Vagina (tissue), 2 donors: ENCODE data around the gene ADARB2.

Source experiments
- POLR2A ChIP-seq, 2 donors: fragments of 450-650 bp; IDR thresholded peaks; one replicate each; pipeline ENCODE4 v1.6.1; 2017; ENCODE audit warnings: antibody characterized with exemption in 2 of 2, mild to moderate bottlenecking in 2 of 2, moderate library complexity in 2 of 2
- POLR2AphosphoS5 ChIP-seq, 2 donors: sonication (generic); formaldehyde crosslinking; IDR thresholded peaks; one replicate each; pipeline ENCODE4 v1.9.0; 2017; ENCODE audit warnings: antibody characterized with exemption in 2 of 2, mild to moderate bottlenecking in 2 of 2, low read depth in 1 of 2; ENCODE audit not compliant: insufficient read depth in 1 of 2
- TF ChIP-seq, protein P1 (sequence below), 3 experiments: fragments of 450-650 bp in 2 of 3; fragments of 200-600 bp in 1 of 3; sonication (generic) in 1 of 3; IDR thresholded peaks; one replicate each; pipeline ENCODE4 v1.5.1; 2017 to 2019; ENCODE audit warnings: antibody characterized with exemption in 3 of 3, mild to moderate bottlenecking in 2 of 3, moderate library complexity in 2 of 3

DNA sequence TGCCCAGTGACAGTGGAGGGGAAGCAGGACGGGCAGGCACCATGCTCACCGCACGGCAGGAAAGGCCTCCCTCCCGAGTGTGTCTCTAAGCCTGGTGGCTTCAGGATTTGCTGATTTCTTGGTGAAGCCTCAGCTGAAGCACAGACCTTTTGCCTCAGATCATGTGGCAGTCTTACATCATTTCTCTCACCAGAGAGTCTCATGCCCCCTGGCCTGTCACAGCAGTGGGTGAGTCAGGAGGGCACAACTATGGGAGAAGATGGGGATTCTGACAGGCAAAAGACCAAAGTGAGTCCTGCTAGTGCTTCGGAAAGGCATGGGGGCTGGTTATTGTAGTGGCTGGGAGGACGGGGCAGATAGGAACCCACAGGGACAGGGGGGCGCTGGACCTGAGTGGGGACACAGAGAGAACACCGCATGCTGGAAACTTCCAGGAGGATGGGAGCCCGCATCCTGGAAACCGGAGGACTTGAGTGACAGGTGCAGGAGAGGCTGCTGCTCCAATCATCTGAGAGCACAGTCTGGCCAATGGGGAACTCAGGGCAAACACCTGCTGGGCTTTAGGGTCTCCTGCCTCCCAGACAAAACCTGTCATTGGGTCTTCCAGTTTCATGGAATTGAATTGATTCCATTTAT lies 166.8 kb downstream of the ADARB2 start:
- TF ChIP-seq, protein P1, sequence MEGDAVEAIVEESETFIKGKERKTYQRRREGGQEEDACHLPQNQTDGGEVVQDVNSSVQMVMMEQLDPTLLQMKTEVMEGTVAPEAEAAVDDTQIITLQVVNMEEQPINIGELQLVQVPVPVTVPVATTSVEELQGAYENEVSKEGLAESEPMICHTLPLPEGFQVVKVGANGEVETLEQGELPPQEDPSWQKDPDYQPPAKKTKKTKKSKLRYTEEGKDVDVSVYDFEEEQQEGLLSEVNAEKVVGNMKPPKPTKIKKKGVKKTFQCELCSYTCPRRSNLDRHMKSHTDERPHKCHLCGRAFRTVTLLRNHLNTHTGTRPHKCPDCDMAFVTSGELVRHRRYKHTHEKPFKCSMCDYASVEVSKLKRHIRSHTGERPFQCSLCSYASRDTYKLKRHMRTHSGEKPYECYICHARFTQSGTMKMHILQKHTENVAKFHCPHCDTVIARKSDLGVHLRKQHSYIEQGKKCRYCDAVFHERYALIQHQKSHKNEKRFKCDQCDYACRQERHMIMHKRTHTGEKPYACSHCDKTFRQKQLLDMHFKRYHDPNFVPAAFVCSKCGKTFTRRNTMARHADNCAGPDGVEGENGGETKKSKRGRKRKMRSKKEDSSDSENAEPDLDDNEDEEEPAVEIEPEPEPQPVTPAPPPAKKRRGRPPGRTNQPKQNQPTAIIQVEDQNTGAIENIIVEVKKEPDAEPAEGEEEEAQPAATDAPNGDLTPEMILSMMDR (IDR thresholded peaks at IDR 0.05): no peak
- TF ChIP-seq POLR2A (IDR thresholded peaks at IDR 0.05): no peak
- TF ChIP-seq POLR2AphosphoS5 (IDR thresholded peaks at IDR 0.05; ENCODE audit: insufficient read depth in 1 of 2, low read depth in 1 of 2): no peak
